Heart left ventricle (tissue), 16 donors: Measurements from ENCODE around the gene DROSHA. TPM values are rescaled to one million over a fixed set of nuclear protein-coding genes. Genes with fewer than 3 reads are reported as not detected.

Source experiments
- ATAC-seq, 4 donors: fragments of 200-7000 bp; cut with Tn5 transposase; one replicate each; pipeline ENCODE4 v1.9.1; 2020 to 2022; ENCODE audit warnings: moderate library complexity in 4 of 4, mild to moderate bottlenecking in 3 of 4, moderate number of reproducible peaks in 1 of 4
- DNase-seq, 5 donors: peaks; one replicate each; pipeline ENCODE4 v3.0.0-alpha.2; 2020
- H3K27ac ChIP-seq, 12 donors: fragments of 200-600 bp; sonication (generic) in 4 of 12; one replicate each; pipeline versions ENCODE4 v1.5.0 to v1.8.0; 2016 to 2022; ENCODE audit warnings: mild to moderate bottlenecking in 2 of 12
- H3K27me3 ChIP-seq, 9 donors: fragments of 200-600 bp; sonication (generic) in 2 of 9; one replicate each; pipeline versions ENCODE4 v1.5.1 to v1.8.0; 2016 to 2022; ENCODE audit warnings: mild to moderate bottlenecking in 3 of 9
- H3K36me3 ChIP-seq, 9 donors: fragments of 200-600 bp; sonication (generic) in 2 of 9; one replicate each; pipeline versions ENCODE4 v1.5.0 to v1.8.0; 2018 to 2022; ENCODE audit warnings: mild to moderate bottlenecking in 2 of 9
- H3K4me1 ChIP-seq, 12 donors: fragments of 200-600 bp; sonication (generic) in 4 of 12; one replicate each; pipeline versions ENCODE4 v1.5.0 to v1.8.0; 2016 to 2022; ENCODE audit warnings: mild to moderate bottlenecking in 3 of 12
- H3K4me3 ChIP-seq, 12 donors: fragments of 200-600 bp; sonication (generic) in 4 of 12; one replicate each; pipeline versions ENCODE4 v1.5.0 to v1.8.0; 2017 to 2022; ENCODE audit warnings: mild to moderate bottlenecking in 9 of 12, moderate library complexity in 4 of 12
- H3K9me3 ChIP-seq, 12 donors: fragments of 200-600 bp; sonication (generic) in 4 of 12; one replicate each; pipeline versions ENCODE4 v1.5.0 to v1.8.0; 2016 to 2022; ENCODE audit warnings: mild to moderate bottlenecking in 1 of 12
- CTCF ChIP-seq, 12 donors: fragments of 200-600 bp; sonication (generic) in 4 of 12; IDR thresholded peaks; one replicate each; pipeline versions ENCODE4 v1.5.0 to v1.8.0; 2018 to 2022; ENCODE audit warnings: antibody characterized with exemption in 12 of 12, mild to moderate bottlenecking in 5 of 12
- POLR2A ChIP-seq, 2 donors: fragments of 450-650 bp; IDR thresholded peaks; one replicate each; pipeline ENCODE4 v1.6.1; 2017; ENCODE audit warnings: antibody characterized with exemption in 2 of 2, mild to moderate bottlenecking in 2 of 2, moderate library complexity in 2 of 2
- WGBS, 4 donors: extraction: QIAGEN DNeasy Blood & Tissue Kit in 2 of 4; methylation state at CpG; one replicate each; pipeline versions ENCODE4 v1.1.5 to v1.1.7; 2013 to 2018; 5-methylcytosine and 5-hydroxymethylcytosine counted together
- intact Hi-C, 10 donors: fragments of 100-400 bp; cut with DNase I; formaldehyde crosslinking; loops; one replicate each; pipeline versions ENCODE4 v1.11.1 to v1.14.2; 2022
- polyA plus RNA-seq, 2 donors: library from polyadenylated mRNA; stranded (reverse); fragments of 200-250 nt; gene quantifications; one replicate each; pipeline ENCODE4 v1.2.3, GENCODE V29; 2013
- total RNA-seq, 9 donors: library from RNA; depleted of rRNA in 2 of 9; stranded (reverse); fragments of >200 nt in 2 of 9; fragmentation: NEBNext Ultra II Directional in 3 of 9; extraction: Animal tissue kit (Norgen Biotek cat#: 25700) in 3 of 9; gene quantifications; one replicate each; pipeline versions ENCODE4 v1.1.0 to v1.2.4, GENCODE V29; 2016 to 2023
- donor health status: ischemic (EF 13 %, LVEDD 7.1; RV severe dilation, severe dysfunction).
- donor health status: healthy with polysubstance abuse.
- donor health status: DM: no; HTN: yes; CAD: no.
- donor health status: DM: no; HTN: no; CAD: no.
- donor health status: ischemic (EF 25% LVEDD 6.9; RV normal size, moderate dysfunction).
- donor health status: ischemic (EF 25% LVEDD 5.7; RV mildly dilated, moderate dysfunction).
- donor health status: healthy.
- donor health status: DM: yes; HTN: yes; CAD: no.
- donor health status: ischemic (EF 35%, LVEDD 5.7; RV mildly dilated, moderate dysfunction).
- donor health status: nonischemic (EF 11% LVEDD 7.7; RV severe dilation, severe dysfunction).
- donor health status: DM: yes; HTN: yes; CAD: no.
- donor health status: PGD.
- donor health status: ischemic (EF 29% LVEDD 5.4; RV normal size, mild dysfunction).
- donor health status: nonischemic (EF 23%, LVEDD 6.1; RV moderate dilation, normal function).

Gene DROSHA
- total and polyA plus RNA-seq, 11 donors: 19.3 to 55.6 (median 33.2) TPM

GRCh38 chr5:31427013-31427723, 104.7 kb downstream of the DROSHA start:
- TF ChIP-seq POLR2A (IDR thresholded peaks at IDR 0.05): no peak
- TF ChIP-seq CTCF (IDR thresholded peaks at IDR 0.05): no peak
- peaks cover 0 to 4% (median 0%) of the 10 kb centered on the region in 12 donors for H3K4me1 ChIP-seq
- 67 to 92% (median 74%) methylated on average over 4 of the region's 4 CpGs for WGBS, 4 donors
- no peak overlapping the region for H3K4me3 ChIP-seq
- intact Hi-C loops: no loop called here
- no peaks in the 10 kb centered on the region for H3K27me3 ChIP-seq
- ATAC-seq (no peak), DNase-seq (no peak)
- no peaks in the 10 kb centered on the region for H3K9me3 ChIP-seq
- H3K27ac ChIP-seq: no peak overlapping the region
- H3K36me3 ChIP-seq: peaks cover 0 to 74% (median 35%) of the 10 kb centered on the region in 9 donors

- Histone ChIP-seq H3K9me3 (no peaks in the 10 kb centered on the region), H3K27me3 (no peaks in the 10 kb centered on the region), H3K27ac (peak overlapping the region in 3 of 12 donors; percentile 25 to 55 (median 35)), H3K4me1 (peaks cover 0 to 11% (median 0%) of the 10 kb centered on the region in 12 donors), H3K4me3 (no peak overlapping the region), H3K36me3 (peaks cover 0 to 81% (median 50%) of the 10 kb centered on the region in 9 donors)
- intact Hi-C loops: no loop called here
- DNase-seq (peak in 1 of 5 donors; percentile 24), ATAC-seq (peak in 3 of 4 donors; percentile 50 to 73 (median 61))
- TF ChIP-seq CTCF (IDR thresholded peaks at IDR 0.05) (no peak), POLR2A (IDR thresholded peaks at IDR 0.05) (no peak)
- 40 to 44% (median 40%) methylated on average over 6 to 7 of the region's 7 CpGs for WGBS, 4 donors
Measured at GRCh38 chr5:31421806-31422586, 109.9 kb downstream of the DROSHA start.

GRCh38 chr5:31417512-31417911, 114.4 kb downstream of the DROSHA start:
- WGBS, 4 donors: 94 to 95% (median 94%) methylated on average over 5 of the region's 5 CpGs
- Histone ChIP-seq H3K4me3 (no peak overlapping the region), H3K9me3 (no peaks in the 10 kb centered on the region), H3K27me3 (no peaks in the 10 kb centered on the region), H3K36me3 (peaks cover 0 to 86% (median 56%) of the 10 kb centered on the region in 9 donors), H3K27ac (no peak overlapping the region), H3K4me1 (peaks cover 0 to 35% (median 4%) of the 10 kb centered on the region in 12 donors)
- ATAC-seq (no peak), DNase-seq (no peak)
- TF ChIP-seq POLR2A (IDR thresholded peaks at IDR 0.05): no peak
- no peak for TF ChIP-seq CTCF (IDR thresholded peaks at IDR 0.05)
- intact Hi-C loops: no loop called here

GRCh38 chr5:31416547-31416946, 115.3 kb downstream of the DROSHA start:
- no peaks in the 10 kb centered on the region for H3K27me3 ChIP-seq
- no peak overlapping the region for H3K27ac ChIP-seq
- H3K4me1 ChIP-seq: peaks cover 0 to 32% (median 4%) of the 10 kb centered on the region in 12 donors
- no peak for ATAC-seq
- intact Hi-C loops: no loop called here
- 92 to 94% (median 93%) methylated on average over 3 of the region's 3 CpGs for WGBS, 4 donors
- no peaks in the 10 kb centered on the region for H3K9me3 ChIP-seq
- H3K4me3 ChIP-seq: no peak overlapping the region
- TF ChIP-seq POLR2A (IDR thresholded peaks at IDR 0.05): no peak
- TF ChIP-seq CTCF (IDR thresholded peaks at IDR 0.05): no peak
- peaks cover 0 to 82% (median 56%) of the 10 kb centered on the region in 9 donors for H3K36me3 ChIP-seq
- no peak for DNase-seq
